HG02981 (cell line): ENCODE data around the gene BEST2.

Source experiments
- ATAC-seq: cut with Tn5 transposase; IDR thresholded peaks from one replicate; pipeline ENCODE4 v1.9.1; 2021; ENCODE audit warnings: mild to moderate bottlenecking, moderate library complexity; ENCODE audit not compliant: unreplicated experiment

Gene BEST2

DNA sequence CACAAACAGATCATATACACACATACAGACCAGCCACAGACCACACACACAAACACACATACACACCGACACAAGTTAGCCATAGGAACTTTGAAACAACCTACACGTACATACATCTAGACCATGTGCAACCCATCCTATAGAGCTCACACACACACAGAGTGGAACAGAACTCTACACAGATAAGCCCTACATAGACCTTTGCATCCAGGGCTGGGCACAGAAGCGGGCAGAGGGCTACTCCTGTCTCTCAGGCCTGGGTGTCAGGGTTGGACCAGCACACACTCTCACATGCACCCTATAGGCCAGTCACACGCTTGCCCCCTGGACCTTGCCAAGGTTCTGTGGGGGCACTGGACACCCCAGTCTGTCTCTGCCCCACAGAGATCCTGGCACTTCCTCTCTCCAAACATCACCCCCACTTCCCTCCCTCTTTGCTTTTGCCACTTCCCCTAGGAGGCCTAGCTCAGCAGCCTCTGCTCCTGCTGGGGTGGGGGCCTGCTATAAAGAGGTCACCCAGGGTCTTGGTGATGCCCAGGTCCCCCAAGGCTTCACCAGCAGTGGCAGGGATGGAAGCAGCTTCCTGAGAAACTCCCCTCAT, 33.9 kb downstream of the BEST2 start:
- ATAC-seq = no peak

DNA sequence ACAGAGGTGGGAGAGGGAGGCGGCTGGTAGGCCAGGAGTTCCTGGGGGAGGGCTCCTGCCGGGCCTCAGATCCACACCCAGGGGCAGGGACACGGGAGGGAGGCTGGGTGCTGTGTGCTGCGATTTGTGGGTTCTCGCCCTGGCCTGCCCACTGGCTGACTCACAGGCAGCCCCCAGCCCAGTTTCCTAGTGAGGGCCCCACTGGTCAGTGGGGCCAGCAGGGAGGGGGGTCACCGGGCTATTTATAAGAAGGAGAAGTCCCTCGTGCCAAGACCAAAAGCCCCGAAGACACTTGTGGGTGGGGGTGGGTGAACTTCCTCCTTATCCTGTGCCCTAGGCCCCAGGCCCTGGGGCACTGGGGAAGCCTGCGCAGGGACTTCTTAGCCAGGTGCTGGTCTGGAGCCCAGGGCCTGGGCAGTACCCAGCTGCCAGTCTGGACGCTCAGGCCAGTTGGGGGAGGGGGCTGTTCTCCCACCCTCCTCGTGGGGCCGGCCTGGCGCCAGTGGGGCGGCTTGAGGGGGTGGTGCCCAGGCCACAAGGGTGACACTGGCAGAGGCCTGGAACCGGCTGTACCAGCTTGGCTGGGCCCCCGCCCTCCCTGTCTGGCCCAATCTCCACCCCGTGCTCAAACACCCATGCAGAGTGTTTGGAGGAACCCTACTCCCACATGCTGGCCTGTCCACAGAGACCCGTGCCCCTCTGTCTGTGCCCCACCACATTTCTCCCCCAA, 34.7 kb downstream of the BEST2 start:
- ATAC-seq = no peak

DNA sequence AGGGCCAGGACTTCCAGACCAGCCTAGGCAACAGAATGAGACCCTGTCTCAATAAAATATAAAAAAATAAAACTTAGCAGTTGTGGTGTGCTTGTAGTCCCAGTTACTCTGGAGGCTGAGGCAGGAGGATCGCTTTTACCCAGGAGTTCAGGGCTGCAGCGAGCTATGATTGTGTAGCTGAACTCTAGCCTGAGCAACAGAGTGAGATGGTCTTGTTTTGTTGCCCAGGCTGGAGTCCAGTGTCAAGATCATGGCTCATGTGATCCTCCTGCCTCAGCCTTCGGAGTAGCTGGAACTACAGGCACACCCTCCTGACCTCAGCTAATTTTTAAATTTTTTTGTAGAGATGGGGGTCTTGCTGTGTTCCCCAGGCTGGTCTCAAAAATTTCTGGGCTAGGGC, 35.4 kb downstream of the BEST2 start:
- no peak for ATAC-seq

DNA sequence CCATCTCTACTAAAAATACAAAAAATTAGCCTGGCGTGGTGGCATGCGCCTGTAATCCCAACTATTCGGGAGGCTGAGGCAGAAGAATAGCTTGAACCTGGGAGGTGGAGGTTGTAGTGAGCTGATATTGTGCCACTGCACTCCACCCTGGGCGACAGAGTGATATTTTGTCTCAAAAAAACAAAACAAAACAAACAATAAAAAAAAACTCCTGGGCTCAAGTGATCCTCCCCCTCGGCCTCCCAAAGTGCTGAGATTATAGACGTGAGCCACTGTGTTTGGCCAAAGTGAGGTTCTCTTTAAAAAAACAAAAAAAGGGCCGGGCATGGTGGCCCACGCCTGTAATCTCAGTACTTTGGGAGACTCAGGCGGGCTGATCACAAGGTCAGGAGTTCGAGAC, 35.9 kb downstream of the BEST2 start:
- no peak for ATAC-seq

DNA sequence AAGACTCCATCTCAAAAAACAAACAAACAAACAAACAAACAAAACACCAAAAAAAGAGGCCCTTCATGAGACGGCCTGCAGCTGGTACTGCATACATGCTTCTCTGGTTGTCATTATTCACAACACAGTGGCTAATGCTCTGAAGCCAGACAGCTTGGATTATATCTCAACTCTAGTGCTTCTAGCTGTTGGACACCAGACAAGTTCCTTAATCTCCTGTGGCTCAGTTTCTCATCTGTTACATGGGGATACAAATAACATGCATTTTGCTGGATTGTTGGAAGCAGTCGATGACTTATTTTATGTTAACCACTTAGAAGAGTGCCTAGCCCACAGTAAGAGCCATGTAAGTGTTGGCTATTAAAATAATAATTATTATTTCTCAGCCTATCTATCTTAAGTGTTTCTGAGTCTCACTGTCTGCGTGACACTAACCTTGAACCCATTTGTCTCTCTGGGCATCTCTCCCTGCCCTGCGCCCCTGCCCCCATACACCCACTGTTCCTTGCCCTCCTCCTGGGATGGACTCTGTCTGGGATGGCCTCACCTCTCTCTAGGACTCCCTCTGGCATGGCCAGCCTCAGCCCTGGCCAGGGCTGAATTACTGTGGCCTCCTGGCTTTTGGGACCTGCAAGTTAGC, 36.6 kb downstream of the BEST2 start:
- no peak for ATAC-seq

DNA sequence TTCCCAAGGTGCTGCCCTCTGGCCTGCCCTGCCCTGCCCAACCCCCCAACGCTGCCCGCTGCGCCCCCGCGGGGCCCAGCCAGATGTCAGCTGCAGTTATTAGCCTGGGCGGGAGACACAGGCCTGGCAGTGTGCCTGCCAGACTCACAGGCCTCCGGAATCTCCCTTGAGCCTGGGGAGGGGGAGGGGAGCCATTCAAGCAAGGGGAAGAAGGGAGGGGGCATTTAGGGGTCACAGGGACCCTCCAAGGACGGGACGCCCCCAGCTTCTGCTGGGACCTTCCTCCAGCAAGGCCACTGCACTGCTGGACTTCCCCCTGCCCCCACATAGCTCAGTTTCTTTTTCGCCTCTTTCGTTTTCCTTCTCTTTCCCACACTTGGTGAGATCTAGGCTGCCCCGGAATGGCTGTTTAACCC, 37.1 kb downstream of the BEST2 start:
- ATAC-seq = no peak

DNA sequence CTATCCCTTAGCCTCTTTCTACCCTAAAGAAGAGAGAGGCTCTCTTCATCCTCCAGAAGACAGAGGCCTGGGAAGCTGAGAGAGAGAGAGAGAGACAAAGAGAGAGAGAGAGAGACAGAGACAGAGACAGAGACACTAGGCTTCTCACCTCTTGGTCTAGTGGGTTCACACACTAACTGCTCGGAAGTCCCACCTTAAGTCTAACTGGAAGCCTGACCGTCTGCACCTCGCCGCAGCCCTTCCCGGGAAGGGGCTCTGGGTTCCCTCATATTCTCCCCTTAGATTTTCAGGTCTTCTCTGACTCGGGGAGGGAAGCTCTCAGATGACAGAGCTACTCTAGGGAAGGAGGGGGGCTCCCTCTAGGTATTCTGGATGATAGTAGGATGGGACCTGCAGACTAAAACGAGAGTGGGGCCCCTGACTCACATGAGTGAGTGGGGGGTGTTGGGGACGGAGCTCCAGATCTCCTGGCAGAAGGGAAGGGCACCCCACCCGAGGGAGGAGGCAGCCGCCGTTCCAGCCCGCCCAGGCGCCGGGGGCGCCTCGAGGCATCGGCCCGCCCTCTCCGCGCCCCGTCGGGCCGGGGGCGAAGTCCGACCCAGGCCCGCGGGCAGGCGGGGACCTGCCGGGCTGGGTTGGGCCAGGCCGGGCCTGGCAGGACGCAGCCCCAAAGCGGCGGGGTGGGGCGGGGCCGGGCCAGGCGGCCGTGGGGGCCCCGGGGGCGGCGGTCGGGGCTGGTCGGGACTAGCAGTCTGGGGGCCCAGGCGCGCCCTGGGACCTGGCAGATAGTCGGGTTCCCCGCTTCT, 37.7 kb downstream of the BEST2 start:
- no peak for ATAC-seq

DNA sequence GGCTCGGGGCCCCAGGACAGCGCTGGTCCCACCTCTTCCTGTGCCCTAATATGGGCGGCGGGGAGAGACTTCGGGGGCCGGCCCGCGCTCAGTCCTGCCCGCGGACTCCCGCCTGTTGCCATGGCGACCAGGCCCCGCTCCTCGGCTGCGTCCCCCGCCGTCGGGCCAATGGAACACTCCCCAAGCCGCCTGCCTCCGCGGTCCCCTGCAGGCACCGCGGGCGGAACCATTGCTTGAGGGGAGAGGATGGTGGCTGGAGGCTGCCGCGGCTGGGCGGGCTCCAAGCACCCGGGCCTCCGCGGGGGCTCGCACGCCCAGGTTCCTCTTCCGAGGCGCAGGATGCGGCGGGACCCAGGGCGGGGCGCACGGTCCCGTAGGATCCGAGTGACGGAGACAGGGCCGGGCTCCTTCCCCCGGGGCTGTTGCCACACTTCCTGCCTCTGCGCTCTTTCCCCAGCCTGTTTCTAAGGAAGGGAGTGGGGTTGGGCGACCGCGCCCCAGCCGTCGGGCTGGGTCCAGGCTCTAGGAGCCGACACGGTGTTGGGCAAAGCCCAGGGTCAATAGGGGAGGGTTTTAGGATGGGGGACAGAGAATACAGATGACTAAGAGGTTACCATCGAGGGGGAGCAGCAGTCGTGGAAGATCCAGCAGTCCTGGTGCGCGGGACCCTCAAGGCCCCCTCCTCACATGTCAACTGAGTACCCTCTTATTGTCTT, 38.5 kb downstream of the BEST2 start:
- ATAC-seq = peak; percentile 40

DNA sequence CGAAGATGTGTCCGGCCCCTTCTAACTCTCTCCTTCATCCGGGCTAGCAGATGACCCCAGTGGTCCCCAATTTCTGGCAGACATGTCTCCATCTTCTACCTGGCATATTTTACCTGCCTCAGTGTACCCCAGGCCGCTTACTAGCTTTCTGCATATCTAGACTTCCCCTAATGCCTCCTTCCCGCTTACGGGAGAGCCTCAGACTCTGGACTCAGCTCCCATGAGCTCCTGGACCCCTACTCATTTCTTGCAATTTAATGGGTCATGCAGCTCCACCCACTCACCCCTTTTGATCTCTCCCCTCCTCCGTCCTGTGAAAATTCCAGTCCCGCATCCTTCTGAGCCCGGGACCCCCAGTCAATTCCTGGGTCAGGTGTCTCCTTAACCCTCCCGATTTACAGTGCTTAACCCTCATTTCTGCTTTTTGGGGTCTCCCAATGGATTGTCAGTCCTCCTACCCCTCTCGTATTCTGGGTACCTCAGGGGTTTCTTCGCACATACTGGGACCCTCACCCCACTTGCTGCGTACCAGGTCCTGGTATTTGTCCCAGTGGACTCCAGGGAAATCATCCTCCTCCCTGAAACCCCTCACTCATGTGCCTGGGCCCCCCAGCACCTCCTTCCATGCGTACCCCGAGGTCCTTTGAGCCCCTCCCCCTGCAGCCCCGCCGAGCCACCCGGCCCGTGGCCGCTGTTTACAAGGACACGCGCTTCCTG, 39.2 kb downstream of the BEST2 start:
- no peak for ATAC-seq

DNA sequence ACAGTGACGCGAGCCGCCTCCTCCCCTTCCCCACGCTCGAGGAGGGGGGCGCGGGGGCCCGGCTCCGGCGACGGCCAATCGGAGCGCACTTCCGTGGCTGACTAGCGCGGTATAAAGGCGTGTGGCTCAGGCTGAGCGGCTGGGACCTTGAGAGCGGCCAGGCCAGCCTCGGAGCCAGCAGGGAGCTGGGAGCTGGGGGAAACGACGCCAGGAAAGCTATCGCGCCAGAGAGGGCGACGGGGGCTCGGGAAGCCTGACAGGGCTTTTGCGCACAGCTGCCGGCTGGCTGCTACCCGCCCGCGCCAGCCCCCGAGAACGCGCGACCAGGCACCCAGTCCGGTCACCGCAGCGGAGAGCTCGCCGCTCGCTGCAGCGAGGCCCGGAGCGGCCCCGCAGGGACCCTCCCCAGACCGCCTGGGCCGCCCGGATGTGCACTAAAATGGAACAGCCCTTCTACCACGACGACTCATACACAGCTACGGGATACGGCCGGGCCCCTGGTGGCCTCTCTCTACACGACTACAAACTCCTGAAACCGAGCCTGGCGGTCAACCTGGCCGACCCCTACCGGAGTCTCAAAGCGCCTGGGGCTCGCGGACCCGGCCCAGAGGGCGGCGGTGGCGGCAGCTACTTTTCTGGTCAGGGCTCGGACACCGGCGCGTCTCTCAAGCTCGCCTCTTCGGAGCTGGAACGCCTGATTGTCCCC, 39.9 kb downstream of the BEST2 start, which contains the start of gene JUNB:
Gene JUNB (plus strand): TSS at position 142 of the 706 bp plus-strand sequence. CDS start 286 bp downstream, at position 428.
- peak; percentile 29 for ATAC-seq

DNA sequence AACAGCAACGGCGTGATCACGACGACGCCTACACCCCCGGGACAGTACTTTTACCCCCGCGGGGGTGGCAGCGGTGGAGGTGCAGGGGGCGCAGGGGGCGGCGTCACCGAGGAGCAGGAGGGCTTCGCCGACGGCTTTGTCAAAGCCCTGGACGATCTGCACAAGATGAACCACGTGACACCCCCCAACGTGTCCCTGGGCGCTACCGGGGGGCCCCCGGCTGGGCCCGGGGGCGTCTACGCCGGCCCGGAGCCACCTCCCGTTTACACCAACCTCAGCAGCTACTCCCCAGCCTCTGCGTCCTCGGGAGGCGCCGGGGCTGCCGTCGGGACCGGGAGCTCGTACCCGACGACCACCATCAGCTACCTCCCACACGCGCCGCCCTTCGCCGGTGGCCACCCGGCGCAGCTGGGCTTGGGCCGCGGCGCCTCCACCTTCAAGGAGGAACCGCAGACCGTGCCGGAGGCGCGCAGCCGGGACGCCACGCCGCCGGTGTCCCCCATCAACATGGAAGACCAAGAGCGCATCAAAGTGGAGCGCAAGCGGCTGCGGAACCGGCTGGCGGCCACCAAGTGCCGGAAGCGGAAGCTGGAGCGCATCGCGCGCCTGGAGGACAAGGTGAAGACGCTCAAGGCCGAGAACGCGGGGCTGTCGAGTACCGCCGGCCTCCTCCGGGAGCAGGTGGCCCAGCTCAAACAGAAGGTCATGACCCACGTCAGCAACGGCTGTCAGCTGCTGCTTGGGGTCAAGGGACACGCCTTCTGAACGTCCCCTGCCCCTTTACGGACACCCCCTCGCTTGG, 40.7 kb downstream of the BEST2 start:
- no peak for ATAC-seq

DNA sequence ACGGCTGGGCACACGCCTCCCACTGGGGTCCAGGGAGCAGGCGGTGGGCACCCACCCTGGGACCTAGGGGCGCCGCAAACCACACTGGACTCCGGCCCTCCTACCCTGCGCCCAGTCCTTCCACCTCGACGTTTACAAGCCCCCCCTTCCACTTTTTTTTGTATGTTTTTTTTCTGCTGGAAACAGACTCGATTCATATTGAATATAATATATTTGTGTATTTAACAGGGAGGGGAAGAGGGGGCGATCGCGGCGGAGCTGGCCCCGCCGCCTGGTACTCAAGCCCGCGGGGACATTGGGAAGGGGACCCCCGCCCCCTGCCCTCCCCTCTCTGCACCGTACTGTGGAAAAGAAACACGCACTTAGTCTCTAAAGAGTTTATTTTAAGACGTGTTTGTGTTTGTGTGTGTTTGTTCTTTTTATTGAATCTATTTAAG, 41.3 kb downstream of the BEST2 start:
- no peak for ATAC-seq

DNA sequence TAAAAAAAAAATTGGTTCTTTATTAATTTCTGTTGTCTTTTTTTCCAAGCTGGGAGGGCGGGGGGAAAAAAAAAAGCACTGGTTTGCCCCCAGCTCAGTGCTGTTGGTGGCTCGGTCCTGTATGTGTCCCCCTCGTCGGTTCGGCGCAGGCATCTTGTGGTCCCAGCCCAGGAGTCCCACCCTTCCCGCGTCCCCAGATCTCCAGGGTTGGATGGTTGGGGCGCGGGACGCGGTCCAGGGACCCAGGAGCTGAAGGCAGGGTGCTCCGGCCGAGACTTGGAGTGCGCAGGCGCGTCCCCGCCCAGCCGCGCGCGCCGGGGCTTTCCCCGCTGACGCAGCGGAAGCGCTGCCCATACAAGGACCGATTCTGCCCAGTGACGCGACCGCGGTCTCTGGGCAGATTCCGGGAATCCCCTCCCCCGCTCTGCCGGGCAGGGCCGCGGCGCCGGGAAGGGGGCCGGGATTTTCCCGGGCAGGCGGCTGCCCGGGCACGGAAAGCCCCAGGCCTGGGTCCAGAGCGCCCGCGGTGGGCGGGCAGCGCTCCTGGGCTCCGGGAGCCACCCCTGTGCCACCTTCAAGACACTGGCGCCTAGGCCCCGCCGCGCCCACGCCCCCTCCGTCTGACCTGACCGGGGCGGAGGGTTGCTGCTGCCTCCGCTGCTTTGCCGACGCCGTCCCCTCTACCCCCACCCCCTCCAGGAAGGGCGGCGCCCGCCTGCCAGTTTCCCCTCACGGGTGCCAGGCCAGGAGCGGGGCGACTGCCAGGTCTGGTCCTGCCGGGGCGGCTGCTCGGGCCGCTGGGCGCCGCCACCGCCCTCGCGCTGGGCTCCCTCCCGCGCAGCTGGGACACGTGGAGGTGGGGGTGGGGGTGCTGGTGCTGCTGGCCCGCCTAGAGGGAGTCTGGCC, 42.0 kb downstream of the BEST2 start:
- no peak for ATAC-seq

DNA sequence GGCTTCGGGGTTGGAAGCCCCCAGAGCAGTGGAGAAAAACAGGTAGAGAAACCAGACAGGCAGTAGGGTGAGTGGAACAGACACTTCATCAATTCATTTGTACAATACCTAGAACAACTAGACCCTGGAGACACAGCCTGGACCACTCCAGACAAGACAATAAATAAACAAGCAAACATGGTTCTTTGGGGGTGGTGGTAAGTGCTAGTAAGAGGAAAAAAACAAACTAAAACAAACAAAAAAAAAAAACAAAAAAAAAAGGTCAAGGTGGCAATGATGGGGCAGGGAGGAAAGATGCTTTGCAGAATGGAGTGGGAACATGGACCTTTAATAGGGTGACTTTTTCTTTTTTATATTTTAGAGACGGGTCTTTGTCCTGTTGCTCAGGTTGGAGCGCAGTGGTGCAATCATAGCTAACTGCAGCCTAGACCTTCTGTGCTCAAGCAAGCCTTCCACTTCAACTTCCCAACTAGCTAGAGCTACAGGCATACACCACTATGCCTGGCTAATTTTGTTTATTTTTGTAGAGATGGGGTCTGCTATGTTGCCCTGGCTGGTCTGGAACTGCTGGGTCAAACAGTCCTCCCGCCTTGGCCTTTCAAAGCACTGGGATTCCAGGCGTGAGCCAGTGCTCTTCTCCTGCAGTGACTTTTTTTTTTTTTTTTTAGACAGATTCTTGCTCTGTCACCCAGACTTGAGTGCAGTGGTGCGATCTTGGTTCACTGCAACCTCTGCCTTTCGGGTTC, 42.8 kb downstream of the BEST2 start:
- ATAC-seq = no peak

DNA sequence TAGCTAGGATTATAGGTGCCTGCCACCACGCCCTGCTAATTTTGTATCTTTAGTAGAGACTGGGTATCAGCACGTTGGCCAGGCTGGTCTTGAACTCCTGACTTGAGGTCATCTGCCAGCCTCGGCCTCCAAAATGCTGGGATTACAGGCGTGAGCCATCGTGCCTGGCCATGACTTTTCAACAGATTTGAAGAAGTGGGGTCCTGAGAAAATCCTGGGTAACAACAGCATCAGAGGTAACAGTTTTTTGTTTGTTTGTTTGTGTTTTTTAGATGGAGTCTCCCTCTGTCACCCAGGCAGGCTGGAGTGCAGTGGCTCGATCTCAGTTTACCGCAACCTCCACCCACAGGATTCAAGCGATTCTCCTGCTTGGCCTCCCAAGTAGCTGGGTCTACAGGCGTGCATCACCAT, 43.4 kb downstream of the BEST2 start:
- ATAC-seq = no peak

DNA sequence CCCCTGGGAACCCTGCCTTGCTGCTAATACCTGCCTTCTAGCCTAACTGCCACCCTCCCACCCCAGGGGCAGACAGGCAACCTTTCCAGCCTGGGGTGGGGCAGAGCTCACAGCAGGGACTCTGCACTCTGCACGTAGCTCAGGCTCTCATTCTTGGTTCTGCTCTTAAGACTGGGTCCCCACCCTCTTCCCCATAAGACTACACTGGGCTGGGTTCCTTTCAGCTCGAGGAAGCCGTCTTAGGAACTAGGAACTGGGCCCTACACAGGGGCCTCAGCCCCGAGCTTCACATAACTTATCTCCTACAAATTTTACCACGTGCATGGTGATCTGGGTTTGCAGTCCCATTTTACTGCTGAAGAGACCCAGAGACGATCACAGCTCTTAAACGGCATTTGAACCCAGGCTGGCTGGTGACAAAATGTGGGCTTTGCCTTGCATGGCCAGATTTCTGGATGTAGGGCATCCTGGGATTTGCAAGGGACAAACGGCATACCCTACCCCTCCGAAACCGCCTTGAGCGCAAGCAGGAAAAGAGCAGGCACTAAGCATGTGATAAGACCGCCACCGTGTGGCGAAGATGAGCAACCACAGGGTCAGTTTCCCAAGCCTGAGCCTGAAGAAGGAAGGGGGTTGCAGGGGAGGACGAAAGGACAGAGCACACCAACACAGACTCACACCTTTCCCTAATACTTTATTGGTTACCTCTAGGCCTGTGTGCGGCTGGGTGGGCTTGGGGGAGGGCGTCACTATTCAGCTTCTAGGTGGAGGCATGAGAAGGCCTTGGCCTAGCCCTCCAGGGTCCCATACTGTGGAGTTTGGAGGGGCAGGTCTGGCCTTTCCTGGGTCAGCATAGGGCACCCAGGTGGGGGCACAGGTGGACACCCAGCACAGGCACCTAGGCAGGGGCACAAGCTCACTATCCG, 44.8 kb downstream of the BEST2 start:
- ATAC-seq = no peak
